ENCODE measurements around the gene CHPF2.

The CHPF2 gene

GRCh38 chr7:151232091-151232916 lies at the start of gene CHPF2:
TSS of gene CHPF2 (plus strand) at chr7:151232483. CDS start at chr7:151234012, 1,529 bp downstream.
- peak; percentile 82 for DNase-seq (ENCODE audit: low read depth)

- DNase-seq (ENCODE audit: low read depth), result no peak
These were observed 46.3 kb upstream of the CHPF2 start for GRCh38 chr7:151185762-151186639.

GRCh38 chr7:151186640-151187408 lies 45.5 kb upstream of the CHPF2 start, which contains the start of gene ASB10:
TSS of gene ASB10 (minus strand) at chr7:151187250. CDS start at chr7:151187130, 120 bp downstream.
- DNase-seq (ENCODE audit: low read depth), result no peak

- DNase-seq (ENCODE audit: low read depth), result no peak
These were observed 44.7 kb upstream of the CHPF2 start for GRCh38 chr7:151187409-151188251.

- DNase-seq (ENCODE audit: low read depth), result no peak
These were observed 44.1 kb upstream of the CHPF2 start for GRCh38 chr7:151188252-151188542.

GRCh38 chr7:151189038-151189437 lies 43.2 kb upstream of the CHPF2 start:
- no peak for DNase-seq (ENCODE audit: low read depth)

- no peak for DNase-seq (ENCODE audit: low read depth)
These were observed 40.7 kb upstream of the CHPF2 start for GRCh38 chr7:151191544-151191943.

- no peak for DNase-seq (ENCODE audit: low read depth)
These were observed 40.2 kb upstream of the CHPF2 start for GRCh38 chr7:151192002-151192539.

- DNase-seq (ENCODE audit: low read depth), result no peak
These were observed 38.9 kb upstream of the CHPF2 start for GRCh38 chr7:151193203-151193978.

GRCh38 chr7:151194188-151194587 lies 38.1 kb upstream of the CHPF2 start:
- no peak for DNase-seq (ENCODE audit: low read depth)

GRCh38 chr7:151195616-151196450 lies 36.5 kb upstream of the CHPF2 start:
- no peak for DNase-seq (ENCODE audit: low read depth)

- DNase-seq (ENCODE audit: low read depth), result no peak
These were observed 34.4 kb upstream of the CHPF2 start for GRCh38 chr7:151197932-151198331.

GRCh38 chr7:151198945-151199848 lies 33.1 kb upstream of the CHPF2 start:
- no peak for DNase-seq (ENCODE audit: low read depth)

GRCh38 chr7:151201344-151201743 lies 30.9 kb upstream of the CHPF2 start:
- DNase-seq (ENCODE audit: low read depth), result no peak

GRCh38 chr7:151201751-151202150 lies 30.5 kb upstream of the CHPF2 start:
- no peak for DNase-seq (ENCODE audit: low read depth)

GRCh38 chr7:151202836-151203235 lies 29.4 kb upstream of the CHPF2 start:
- DNase-seq (ENCODE audit: low read depth), result no peak

- DNase-seq (ENCODE audit: low read depth), result no peak
These were observed 27.8 kb upstream of the CHPF2 start for GRCh38 chr7:151204383-151205032.

- no peak for DNase-seq (ENCODE audit: low read depth)
These were observed 26.6 kb upstream of the CHPF2 start for GRCh38 chr7:151205730-151206129.

Measured in stimulated activated CD8-positive, alpha-beta memory T cell treated with anti-CD3 and anti-CD28 coated beads, Interleukin-15, amount 100 ng/mL, for 24 hours (primary cell).